Transverse colon (tissue), 4 donors: ENCODE results near the gene ADCY9. TPM values are rescaled to one million over a fixed set of nuclear protein-coding genes. Genes with fewer than 3 reads are reported as not detected.

ENCODE experiments used
- DNase-seq: peaks from one replicate; pipeline ENCODE4 v3.0.0-alpha.2; 2019
- H3K27ac ChIP-seq, 4 donors: fragments of 200-600 bp; sonication (generic); 2 replicates each; pipeline ENCODE4 v1.5.1; 2016 to 2018; ENCODE audit warnings: inconsistent platforms in 4 of 4
- H3K27me3 ChIP-seq: fragments of 200-600 bp; sonication (generic); 2 replicates; pipeline ENCODE4 v1.5.1; 2017; ENCODE audit warnings: inconsistent platforms
- H3K36me3 ChIP-seq, 4 donors: fragments of 200-600 bp; sonication (generic); 2 replicates each; pipeline ENCODE4 v1.5.1; 2017 to 2019; ENCODE audit warnings: inconsistent platforms in 4 of 4
- H3K4me1 ChIP-seq, 4 donors: fragments of 200-600 bp; sonication (generic); 2 replicates each; pipeline ENCODE4 v1.5.1; 2017 to 2020; ENCODE audit warnings: inconsistent platforms in 4 of 4
- H3K4me3 ChIP-seq, 4 donors: fragments of 200-600 bp; sonication (generic); 1 replicate in 1 of 4; 2 replicates in 3 of 4; pipeline versions ENCODE4 v1.5.1 to v1.6.1; 2017 to 2019; ENCODE audit warnings: inconsistent platforms in 4 of 4
- H3K9me3 ChIP-seq, 2 donors: fragments of 200-600 bp; sonication (generic); 2 replicates each; pipeline ENCODE4 v1.5.1; 2017 to 2019; ENCODE audit warnings: inconsistent platforms in 2 of 2
- CTCF ChIP-seq, 5 experiments: fragments of 200-600 bp in 3 of 5; fragments of 450-650 bp in 2 of 5; sonication (generic) in 3 of 5; IDR thresholded peaks; 1 replicate in 2 of 5; 2 replicates in 3 of 5; pipeline ENCODE4 v1.5.1; 2016 to 2017; ENCODE audit warnings: antibody characterized with exemption in 5 of 5, inconsistent platforms in 3 of 5, mild to moderate bottlenecking in 2 of 5, moderate library complexity in 1 of 5
- EP300 ChIP-seq: sonication (generic); formaldehyde crosslinking; IDR thresholded peaks from one replicate; pipeline ENCODE4 v1.6.1; 2017; ENCODE audit warnings: antibody characterized with exemption, low read depth
- POLR2A ChIP-seq: fragments of 450-650 bp; IDR thresholded peaks from one replicate; pipeline ENCODE4 v1.6.1; 2016; ENCODE audit warnings: antibody characterized with exemption, mild to moderate bottlenecking, moderate library complexity
- POLR2AphosphoS5 ChIP-seq, 3 donors: sonication (generic); formaldehyde crosslinking; IDR thresholded peaks; one replicate each; pipeline ENCODE4 v1.6.1; 2016; ENCODE audit warnings: antibody characterized with exemption in 3 of 3
- WGBS, 2 donors: methylation state at CpG; one replicate each; pipeline ENCODE4 v1.1.5; 2018; ENCODE audit warnings: low coverage in 1 of 2; 5-methylcytosine and 5-hydroxymethylcytosine counted together
- in situ Hi-C, 4 donors: fragments of 200-750 bp; cut with MboI; loops; one replicate each; pipeline versions ENCODE4 v1.15.0 to v1.15.1; 2017; ENCODE audit warnings: low sequenced_read_pairs in 3 of 4, low pct_ligation_motif_present in 1 of 4, low pct_unique_long_range_greater_than_20kb in 1 of 4
- intact Hi-C: fragments of 100-400 bp; cut with DNase I; formaldehyde crosslinking; loops from one replicate; pipeline ENCODE4 v1.15.1; 2023; ENCODE audit warnings: low total_unique reads
- total RNA-seq, 4 donors: library from RNA; depleted of rRNA; stranded (reverse); fragments of >200 nt; gene quantifications; one replicate each; pipeline ENCODE4 v1.1.0, GENCODE V29; 2016

Gene ADCY9
- total RNA-seq, 4 donors from 2014 or later = 33.7 to 46.0 (median 37.2) TPM

- Histone ChIP-seq H3K27ac (no peak overlapping the region), H3K36me3 (no peaks in the 10 kb centered on the region), H3K27me3 (no peaks in the 10 kb centered on the region), H3K4me3 (no peak overlapping the region), H3K4me1 (no peaks in the 10 kb centered on the region), H3K9me3 (no peaks in the 10 kb centered on the region)
- 91% methylated on average over 10 of the region's 10 CpGs; no CpG with 5 or more reads in 1 of the 2 donors for WGBS, 2 donors
- no peak for DNase-seq
- TF ChIP-seq POLR2AphosphoS5 (IDR thresholded peaks at IDR 0.05) (no peak), CTCF (IDR thresholded peaks at IDR 0.05) (no peak), POLR2A (no peak), EP300 (no peak)
- in situ Hi-C loops (no loop called here), intact Hi-C loops (no loop called here)
These were observed 31.0 kb upstream of the ADCY9 start for GRCh38 chr16:4147236-4147635.

DNA sequence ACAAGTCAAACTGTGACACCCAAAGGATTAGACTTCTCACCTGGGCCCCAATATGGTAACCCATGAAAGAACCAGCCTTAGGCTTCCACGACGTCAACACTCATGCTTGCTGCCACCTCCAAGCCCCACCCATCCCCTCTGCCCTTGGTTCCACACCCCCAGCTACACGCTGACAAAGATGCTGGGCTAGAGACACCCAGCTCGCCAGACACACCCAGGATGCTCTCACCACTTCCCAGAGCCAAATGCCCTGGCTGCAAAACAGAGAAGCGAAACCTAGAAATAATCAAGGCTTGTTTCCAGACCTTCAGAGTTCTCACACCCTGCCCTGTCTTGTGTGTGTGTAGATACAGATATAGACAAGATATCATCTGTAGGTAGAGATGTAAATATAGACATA lies 26.0 kb upstream of the ADCY9 start:
- intact Hi-C loops (no loop called here), in situ Hi-C loops (no loop called here)
- no peak overlapping the region for H3K4me3 ChIP-seq
- no peak for TF ChIP-seq CTCF (IDR thresholded peaks at IDR 0.05)
- no peak for TF ChIP-seq POLR2A
- TF ChIP-seq EP300 = no peak
- no peak for TF ChIP-seq POLR2AphosphoS5 (IDR thresholded peaks at IDR 0.05)
- H3K9me3 ChIP-seq = no peaks in the 10 kb centered on the region
- WGBS, 2 donors = 70 to 100% methylated on average over 1 to 5 of the region's 5 CpGs
- no peaks in the 10 kb centered on the region for H3K4me1 ChIP-seq
- H3K27ac ChIP-seq = no peak overlapping the region
- no peaks in the 10 kb centered on the region for H3K36me3 ChIP-seq
- no peak for DNase-seq
- H3K27me3 ChIP-seq = no peaks in the 10 kb centered on the region

GRCh38 chr16:4141604-4142003 lies 25.4 kb upstream of the ADCY9 start:
- 96 to 97% methylated on average over 11 to 12 of the region's 12 CpGs for WGBS, 2 donors
- Histone ChIP-seq H3K9me3 (no peaks in the 10 kb centered on the region), H3K4me1 (no peaks in the 10 kb centered on the region), H3K27me3 (no peaks in the 10 kb centered on the region), H3K27ac (no peak overlapping the region), H3K4me3 (no peak overlapping the region), H3K36me3 (no peaks in the 10 kb centered on the region)
- DNase-seq = no peak
- TF ChIP-seq CTCF (IDR thresholded peaks at IDR 0.05) (no peak), POLR2AphosphoS5 (IDR thresholded peaks at IDR 0.05) (no peak)
- in situ Hi-C loops (no loop called here), intact Hi-C loops (no loop called here)

- Histone ChIP-seq H3K27me3 (no peaks in the 10 kb centered on the region), H3K36me3 (no peaks in the 10 kb centered on the region), H3K4me3 (no peak overlapping the region), H3K9me3 (no peaks in the 10 kb centered on the region), H3K27ac (no peak overlapping the region), H3K4me1 (no peaks in the 10 kb centered on the region)
- intact Hi-C loops = no loop called here
- WGBS, 2 donors = 84 to 94% methylated on average over 3 of the region's 3 CpGs
- in situ Hi-C loops = no loop called here
- TF ChIP-seq EP300 (no peak), CTCF (IDR thresholded peaks at IDR 0.05) (no peak), POLR2AphosphoS5 (IDR thresholded peaks at IDR 0.05) (no peak), POLR2A (no peak)
- DNase-seq = no peak
These were observed 24.4 kb upstream of the ADCY9 start for GRCh38 chr16:4140652-4141051.
